HG03139 (cell line): ENCODE results near the gene GON4L.
"Not testable (repeated sequence)": the region's sequence is repeated elsewhere in the genome, so short reads cannot be mapped to it uniquely, and the experiment has no call there.

ENCODE experiments used
- ATAC-seq: cut with Tn5 transposase; IDR thresholded peaks from one replicate; pipeline ENCODE4 v1.9.1; 2021; ENCODE audit not compliant: unreplicated experiment

Gene GON4L

GRCh38 chr1:155748141-155748540 lies 108.9 kb downstream of the GON4L start:
- ATAC-seq: not testable (repeated sequence)

DNA sequence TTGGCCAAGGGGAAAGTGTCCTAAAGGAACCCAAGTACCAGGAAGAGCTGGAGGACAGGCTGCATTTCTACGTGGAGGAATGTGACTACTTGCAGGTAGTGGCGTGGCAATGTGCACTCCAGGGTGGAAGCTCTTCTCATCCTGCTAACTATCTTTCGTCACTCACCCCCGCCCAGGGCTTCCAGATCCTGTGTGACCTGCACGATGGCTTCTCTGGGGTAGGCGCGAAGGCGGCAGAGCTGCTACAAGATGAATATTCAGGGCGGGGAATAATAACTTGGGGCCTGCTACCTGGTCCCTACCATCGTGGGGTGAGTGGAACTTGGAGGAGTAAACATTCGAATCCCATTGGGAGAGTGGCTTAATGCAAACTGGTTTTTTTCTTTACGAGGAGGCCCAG lies 109.4 kb downstream of the GON4L start:
- not testable (repeated sequence) for ATAC-seq

DNA sequence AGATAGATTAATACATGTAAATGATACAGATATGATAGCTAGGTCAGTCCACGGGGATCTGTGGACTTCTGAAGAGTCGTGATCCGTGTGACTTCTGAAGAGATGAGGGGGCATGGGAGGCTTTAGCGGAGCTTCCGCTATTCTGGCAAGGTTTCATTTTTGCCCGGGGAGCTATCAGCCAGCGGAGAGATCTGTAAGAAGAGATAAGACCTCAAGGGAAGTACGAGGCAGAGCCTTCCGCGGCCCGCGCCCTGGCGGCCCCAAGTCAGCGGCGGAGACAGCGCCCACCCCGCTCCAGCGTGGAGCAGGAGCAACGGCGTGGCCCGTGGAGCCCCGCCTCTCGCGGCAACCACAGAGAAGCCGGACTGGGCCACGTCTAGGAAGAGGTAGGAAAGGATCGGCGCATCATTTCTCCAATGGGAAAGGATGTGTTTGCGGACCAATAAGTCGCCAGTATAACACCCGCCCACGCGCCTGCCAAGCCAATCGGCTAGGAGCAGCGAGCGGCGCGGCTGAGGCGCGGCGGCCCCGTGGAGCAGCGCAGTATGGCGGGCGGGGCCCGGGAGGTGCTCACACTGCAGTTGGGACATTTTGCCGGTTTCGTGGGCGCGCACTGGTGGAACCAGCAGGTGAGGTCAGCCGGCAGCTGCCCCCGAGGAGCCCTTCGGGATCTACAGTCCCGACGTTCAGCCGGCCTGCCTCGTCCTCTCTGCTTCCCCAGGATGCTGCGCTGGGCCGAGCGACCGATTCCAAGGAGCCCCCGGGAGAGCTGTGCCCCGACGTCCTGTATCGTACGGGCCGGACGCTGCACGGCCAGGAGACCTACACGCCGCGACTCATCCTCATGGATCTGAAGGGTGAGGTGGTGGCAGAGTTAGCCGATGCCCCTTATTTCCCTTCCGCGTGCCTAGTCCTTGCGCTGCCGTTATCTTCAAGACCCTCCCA lies 111.5 kb downstream of the GON4L start:
- peak; percentile 78 for ATAC-seq

DNA sequence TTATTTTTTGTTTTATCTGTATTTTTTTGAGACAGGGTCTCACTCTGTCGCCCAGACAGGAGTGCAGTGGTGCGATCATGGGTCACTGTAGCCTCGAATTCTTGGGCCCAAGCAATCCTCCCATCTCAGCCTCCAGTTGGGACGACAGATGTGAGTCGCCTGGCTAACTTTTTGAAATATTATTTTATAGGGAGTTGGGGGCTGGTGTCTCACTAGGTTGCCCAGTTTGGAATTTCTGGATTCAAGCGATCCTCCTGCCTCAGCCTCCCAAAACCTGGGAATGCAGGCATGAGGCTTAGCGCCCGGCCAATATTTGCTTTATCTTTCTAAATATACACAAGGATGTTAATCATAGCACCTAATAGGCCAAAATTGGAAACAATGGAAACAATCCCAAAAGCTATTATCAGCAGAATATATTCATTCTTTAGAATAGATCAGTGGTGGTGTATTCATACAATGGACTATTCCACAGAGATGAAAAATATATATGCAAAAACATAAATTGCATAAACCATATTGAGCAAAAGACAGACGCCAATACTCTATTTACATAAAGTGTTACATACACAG lies 112.2 kb downstream of the GON4L start:
- ATAC-seq: no peak

- no peak for ATAC-seq
These were observed 115.1 kb downstream of the GON4L start for GRCh38 chr1:155741908-155742307.

- ATAC-seq: no peak
These were observed 116.0 kb downstream of the GON4L start for GRCh38 chr1:155740995-155741394.

- no peak for ATAC-seq
These were observed 127.7 kb downstream of the GON4L start for GRCh38 chr1:155729031-155729898.

- no peak for ATAC-seq
These were observed 131.9 kb downstream of the GON4L start for GRCh38 chr1:155725142-155725541.

- no peak for ATAC-seq
These were observed 137.3 kb downstream of the GON4L start for GRCh38 chr1:155719703-155720102.

GRCh38 chr1:155718524-155719115 lies 138.4 kb downstream of the GON4L start:
- ATAC-seq: not testable (repeated sequence)

- ATAC-seq: no peak
These were observed 140.0 kb downstream of the GON4L start for GRCh38 chr1:155717041-155717440.

- no peak for ATAC-seq
These were observed 141.2 kb downstream of the GON4L start for GRCh38 chr1:155715777-155716176.

- ATAC-seq: not testable (repeated sequence)
These were observed 142.0 kb downstream of the GON4L start for GRCh38 chr1:155715056-155715455.

GRCh38 chr1:155713075-155713474 lies 143.9 kb downstream of the GON4L start:
- ATAC-seq: no peak

DNA sequence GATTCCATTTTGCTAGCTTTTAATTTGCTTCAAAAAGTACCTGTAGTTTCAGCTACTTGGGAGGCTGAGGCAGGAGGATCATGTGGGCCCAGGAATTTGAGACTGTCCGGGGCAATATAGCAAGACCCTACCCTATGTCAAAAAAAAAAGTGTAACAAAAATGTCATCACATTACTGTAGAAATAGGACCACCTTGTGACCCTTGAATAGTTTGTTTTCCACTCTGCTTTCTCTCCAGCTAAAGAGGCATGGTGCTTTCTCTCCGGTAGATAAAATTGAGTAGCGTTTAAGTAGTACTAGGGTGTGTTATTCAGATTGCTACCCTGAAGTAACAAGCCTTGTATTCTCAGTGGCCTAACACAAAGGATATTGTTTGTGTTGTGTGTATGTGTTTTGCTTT lies 144.4 kb downstream of the GON4L start:
- not testable (repeated sequence) for ATAC-seq

DNA sequence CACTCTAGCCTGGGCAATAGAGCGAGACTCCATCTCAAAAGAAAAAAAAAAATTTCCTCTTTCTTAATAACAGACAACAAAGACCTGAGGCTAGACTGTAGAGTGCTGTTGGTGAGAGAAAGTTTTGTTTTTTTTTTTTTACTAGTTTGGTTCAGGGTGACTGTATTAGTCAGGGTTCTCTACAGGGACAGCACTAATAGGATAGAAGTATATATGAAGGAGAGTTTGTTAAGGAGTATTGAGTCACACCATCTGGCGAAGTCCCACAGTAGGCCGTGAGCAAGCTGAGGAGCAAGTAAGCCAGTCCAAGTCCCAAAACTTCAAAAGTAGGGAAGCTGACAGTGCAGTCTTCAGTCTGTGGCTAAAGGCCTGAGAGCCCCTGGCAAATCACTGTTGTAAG lies 145.6 kb downstream of the GON4L start:
- not testable (repeated sequence) for ATAC-seq

GRCh38 chr1:155709391-155709790 lies 147.6 kb downstream of the GON4L start:
- ATAC-seq: no peak

DNA sequence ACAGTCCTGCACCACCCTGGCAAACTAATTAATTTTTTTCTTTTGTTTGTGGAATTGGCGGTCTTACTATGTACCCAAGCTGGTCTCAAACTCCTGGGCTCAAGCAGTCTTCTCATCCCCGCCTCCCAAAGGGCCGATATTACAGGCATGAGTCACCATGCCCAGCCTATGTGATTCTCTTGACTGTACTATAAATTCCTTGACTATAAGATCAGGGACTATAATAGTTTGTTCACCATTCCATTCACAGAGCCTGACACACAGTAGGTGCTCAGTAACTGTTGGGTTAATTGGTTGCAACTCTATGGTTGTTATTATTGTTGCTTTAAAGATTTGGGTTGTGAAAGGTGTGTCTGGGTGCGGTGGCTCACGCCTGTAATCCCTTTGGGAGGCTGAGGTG lies 150.9 kb downstream of the GON4L start:
- ATAC-seq: no peak

DNA sequence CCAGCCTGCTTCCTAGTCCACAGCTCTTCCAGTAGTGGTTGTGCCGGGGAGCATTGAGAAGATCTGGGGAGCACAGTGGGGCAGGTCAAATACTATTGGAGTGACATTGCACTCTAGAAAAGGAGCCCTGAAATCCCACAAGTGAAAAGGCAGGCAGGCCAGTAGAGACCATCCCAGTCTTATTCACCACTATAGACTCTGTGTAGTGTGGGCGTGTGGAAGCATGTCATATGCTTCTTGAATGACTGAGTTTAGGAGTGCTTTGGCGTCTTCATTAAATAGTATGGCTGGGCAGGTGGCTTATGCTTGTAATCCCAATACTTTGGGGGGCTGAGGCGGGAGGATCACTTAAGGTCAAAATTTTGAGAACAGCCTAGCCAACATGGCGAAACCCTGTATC lies 152.6 kb downstream of the GON4L start:
- not testable (repeated sequence) for ATAC-seq

GRCh38 chr1:155703216-155703615 lies 153.8 kb downstream of the GON4L start:
- ATAC-seq: no peak

- not testable (repeated sequence) for ATAC-seq
These were observed 155.3 kb downstream of the GON4L start for GRCh38 chr1:155701675-155702074.
